ENCODE data around the gene TSPAN5.

The TSPAN5 gene

DNA sequence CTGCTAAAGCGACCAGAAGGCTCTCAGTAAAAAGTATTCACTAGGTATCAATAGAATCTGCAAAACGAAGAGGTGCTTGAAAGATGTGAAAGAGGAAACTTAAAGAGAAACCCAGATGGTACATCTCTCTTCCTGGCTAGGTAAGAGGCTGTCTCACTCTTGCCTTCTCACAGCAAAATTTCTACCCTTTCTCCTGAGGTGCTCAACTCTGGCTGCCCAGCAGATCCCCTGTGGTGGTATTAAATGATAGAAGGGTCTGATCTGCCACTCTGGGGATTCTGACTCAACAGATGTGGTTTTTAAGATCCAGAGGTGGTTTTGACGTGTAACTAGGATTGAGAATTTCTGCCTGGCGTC lies 14.9 kb upstream of the TSPAN5 start:
- no peak for DNase-seq (ENCODE audit: low spot score)

DNA sequence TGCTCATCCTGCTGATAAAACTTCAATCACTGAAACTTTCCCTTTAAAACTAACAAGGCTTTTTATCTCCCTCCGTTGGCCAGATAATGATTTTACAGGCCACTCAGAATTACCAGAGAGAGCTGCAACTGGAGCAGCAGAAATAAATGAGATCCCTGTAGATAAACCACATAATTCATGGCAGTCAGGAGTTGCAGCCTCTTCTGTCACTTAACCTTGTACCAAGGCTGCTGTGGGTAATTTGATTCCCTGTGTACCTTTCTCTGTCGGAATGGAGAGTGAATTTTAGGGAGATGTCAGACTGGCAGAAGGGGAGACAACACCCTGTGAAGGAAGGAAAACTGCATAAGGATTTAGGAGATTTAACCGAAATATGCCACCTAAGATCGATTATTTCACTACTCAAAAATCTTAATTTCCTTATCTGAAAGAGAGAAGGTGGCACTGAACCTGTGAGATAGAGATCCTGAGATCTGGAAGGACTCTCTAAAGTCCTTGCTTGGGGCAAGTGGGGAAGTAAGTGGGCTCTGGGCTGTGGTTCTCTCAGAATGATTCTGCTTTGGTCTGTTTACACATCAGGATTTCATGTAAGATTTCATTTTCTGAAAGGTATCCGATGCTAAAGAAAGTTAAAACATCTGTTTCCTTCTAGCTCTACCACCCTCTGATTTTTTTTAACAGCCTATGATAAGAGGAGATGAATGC lies 14.3 kb upstream of the TSPAN5 start:
- DNase-seq (ENCODE audit: low spot score): no peak

DNA sequence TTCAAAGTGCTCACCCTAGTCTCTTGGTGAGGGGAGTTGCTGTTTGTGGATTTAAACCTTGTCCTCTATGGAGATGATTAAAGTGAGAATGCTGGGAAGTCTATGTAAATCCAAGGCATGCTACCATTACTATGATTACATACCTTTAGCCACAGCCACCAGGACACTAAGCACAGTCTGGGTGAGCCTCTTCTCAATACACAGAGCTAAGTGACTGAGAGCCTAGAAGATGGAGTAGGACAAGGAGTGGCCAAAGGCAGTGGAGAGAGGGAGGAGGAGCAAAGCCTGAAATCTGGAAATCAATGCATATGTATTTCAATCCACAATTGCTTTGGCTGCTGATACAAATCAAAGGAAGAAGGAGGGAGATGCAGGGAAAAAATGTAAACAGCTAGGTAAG lies 12.7 kb upstream of the TSPAN5 start:
- no peak for DNase-seq (ENCODE audit: low spot score)

DNA sequence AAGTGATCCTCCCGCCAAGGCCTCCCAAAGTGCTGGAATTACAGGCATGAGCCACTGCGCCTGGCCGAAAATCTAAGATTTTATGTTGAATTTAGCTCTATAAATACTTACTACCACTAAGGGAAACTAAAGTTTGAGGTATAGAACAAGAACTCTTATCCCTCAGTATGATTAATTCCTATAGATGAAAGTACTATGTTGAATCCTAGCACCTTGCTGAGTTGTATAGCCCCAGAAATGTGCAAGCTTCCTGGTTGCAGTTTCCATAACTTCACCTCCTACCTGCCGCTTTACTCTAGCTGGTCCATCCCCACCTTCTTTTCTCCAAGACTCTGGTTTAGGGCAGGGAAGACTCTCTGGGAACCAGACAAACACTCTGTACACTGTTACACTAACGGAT lies 11.8 kb upstream of the TSPAN5 start:
- DNase-seq (ENCODE audit: low spot score): no peak

DNA sequence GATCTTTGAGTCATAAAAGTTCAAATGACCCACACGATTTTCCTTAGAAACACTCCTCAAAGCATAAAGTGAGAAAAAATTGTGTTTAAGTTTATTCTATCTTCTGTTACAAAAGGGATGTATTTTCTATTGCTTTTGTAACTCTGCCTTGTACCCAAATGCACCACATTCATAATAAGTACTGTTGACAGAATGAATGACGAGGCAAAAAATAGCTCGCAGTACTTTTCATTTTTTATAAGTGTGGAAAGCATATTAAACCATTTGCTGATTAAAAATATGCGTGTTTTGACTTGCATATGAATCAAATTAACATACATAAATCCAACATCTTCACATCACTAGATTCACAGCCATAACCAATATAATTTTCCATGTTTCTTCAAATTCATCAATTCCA lies 11.2 kb upstream of the TSPAN5 start:
- DNase-seq (ENCODE audit: low spot score): no peak

DNA sequence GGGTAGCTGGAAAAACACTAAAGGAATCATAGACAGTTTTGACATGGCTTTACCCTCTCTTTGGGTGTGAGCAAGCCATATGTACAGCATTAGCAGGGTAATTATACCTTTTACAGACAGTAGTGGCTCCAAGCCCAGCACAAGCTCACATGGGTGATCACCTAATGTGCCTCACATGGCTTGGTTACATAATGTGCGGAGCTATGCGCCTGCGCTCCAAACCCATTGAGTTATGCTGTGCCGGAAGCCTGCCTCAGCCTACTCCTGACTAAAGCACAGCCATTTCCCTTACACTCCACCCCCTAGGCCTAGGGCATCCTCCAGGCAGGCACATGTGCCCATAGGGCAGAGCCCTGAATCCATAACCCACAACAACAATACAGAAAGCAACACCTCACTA lies 6.5 kb upstream of the TSPAN5 start:
- DNase-seq (ENCODE audit: low spot score): no peak

DNA sequence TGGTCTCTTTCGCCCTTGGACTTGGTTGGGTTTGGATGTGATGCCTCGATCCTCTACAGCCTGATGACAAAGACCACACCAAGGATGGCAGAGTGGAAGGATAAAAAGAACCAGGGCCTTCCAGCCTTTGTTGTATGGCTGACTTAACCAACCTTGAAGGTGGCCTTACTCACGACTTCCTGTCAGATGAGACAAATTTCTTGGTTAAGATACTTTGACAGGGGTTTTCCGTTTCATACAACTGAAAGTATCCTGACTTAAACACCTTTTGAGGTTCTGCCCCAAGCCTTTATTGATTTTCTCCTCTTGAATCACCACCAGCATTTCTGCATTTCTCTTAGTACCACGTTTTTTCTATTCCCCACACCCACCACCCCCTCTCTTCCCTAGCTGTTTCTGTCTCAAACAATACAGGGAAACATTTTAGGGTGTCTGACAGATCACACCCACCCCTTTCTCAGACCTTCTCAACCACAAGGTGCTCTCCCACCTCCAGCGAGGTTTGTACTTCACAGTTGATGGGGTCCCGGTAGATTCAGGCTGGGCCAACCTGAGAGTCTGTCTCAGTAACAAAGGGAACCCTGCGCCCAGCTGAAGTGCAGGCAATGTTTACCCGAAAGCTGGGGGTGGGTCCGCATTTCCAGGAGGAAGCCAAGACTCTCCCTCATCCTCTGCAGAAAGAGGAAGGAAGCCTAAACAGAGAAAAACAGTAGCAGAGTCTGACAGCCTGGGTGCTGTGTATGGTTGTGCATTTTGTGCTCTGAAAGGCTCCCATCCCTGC lies 5.0 kb upstream of the TSPAN5 start:
- DNase-seq (ENCODE audit: low spot score): no peak

DNA sequence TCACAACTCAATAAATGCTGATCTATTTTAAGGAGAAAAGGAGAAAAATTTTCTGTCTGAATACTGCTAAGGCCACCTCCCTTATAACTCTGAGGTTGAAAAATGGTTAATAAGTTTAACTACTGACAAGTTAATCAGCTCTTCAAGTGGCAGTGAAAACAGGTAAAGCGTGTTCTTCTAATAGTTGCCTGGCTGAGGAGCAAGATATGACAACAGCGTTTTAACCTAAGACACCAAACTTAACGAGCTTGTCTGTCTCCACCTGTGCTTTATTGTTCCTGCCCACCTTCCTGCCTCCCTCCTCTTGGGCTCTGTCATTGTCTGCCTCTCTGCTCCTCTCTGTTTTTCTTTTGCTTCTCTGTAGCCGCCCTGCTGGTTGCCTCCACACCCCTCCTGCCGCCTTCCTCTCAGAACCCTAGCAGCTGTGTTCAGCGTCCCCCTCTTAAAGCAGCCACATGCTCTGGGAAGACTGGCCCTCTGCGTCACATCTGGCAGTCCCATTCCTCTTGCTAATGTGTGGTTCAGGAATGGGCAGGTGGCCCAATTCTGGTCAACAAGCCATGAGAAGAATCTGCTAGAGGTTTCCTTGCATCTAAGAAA lies 4.3 kb upstream of the TSPAN5 start:
- no peak for DNase-seq (ENCODE audit: low spot score)

DNA sequence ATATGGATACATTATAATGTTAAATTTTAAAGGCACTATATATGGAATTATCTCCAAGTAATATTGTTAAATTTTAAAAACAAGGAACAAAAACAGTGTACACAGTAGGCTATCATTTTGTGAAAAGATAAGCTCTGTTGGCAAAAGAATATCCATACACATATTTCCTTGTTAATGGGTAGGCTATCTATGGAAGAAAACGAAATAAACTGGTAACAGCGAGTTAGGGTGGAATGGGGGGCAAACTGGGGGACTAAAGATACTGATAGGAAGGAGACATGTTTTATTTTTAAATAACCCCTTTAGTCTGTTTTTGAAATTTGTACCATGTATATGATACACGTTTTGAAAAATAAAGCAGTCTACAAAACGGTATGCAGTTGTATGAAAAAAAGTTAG lies 3.6 kb upstream of the TSPAN5 start:
- DNase-seq (ENCODE audit: low spot score): no peak

DNA sequence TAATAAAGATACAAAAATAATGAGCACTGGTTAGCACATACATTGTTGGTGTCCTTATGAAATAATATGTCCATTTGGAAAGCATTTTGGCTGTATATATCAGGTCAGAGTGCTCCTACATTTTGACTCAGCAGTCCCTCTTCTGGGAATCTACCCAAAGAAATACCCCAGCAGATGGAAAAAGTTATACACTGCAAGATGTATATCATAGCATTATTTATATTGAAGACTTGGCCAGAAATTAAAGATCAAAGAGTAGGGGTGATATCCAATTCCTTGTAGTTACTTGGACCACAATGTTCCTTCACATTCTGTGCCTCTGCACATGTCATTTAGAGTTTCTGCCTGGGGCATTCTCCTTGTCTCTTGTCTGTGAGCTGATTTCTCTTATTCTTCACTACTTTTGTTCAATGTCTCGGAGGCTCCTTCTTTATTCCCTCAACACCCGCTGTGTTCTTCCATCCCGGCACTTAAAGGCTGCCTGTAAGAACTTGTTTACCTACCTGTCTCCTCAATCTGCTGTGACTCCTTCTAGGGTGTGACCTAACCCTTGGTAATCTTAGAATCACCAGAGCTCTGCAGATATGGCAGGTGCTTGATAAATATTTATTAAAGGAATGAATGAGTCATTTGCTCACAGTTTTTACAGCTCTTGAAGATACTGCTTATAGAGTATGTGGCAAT lies 3.1 kb upstream of the TSPAN5 start:
- no peak for DNase-seq (ENCODE audit: low spot score)

DNA sequence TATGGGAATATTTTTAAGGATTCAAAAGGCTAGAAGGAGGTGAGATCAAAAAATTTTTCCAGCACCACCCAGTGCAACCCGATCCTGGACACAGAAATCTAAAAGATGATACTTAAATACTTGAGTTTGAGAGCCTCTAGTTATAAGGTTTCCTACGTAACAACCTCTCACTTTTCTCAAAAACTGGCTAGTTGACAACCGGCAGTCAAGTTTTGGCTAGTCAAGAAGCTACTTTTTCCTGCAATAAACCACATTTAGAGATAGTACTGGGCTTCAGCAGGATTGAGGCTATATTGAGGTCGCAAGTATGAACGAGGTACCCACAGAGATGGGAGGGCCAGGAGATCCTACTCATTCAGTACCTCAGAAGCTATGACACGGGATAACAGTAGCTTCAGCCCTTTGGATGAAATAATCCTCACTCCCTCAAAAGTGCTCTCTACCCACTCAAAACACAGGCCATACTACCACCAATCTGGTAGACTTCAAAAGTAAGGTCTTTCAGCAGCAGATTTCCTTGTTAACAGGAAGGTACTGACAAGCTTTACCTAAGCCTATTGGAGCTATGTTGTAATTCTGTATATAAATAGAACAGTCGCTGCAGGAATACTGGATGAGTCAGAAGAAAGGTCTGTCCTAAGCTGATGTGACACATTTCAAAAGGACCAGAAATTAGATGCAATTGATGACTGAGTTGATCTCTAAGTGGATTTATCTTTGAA lies 1.5 kb upstream of the TSPAN5 start:
- peak; percentile 86 for DNase-seq (ENCODE audit: low spot score)

DNA sequence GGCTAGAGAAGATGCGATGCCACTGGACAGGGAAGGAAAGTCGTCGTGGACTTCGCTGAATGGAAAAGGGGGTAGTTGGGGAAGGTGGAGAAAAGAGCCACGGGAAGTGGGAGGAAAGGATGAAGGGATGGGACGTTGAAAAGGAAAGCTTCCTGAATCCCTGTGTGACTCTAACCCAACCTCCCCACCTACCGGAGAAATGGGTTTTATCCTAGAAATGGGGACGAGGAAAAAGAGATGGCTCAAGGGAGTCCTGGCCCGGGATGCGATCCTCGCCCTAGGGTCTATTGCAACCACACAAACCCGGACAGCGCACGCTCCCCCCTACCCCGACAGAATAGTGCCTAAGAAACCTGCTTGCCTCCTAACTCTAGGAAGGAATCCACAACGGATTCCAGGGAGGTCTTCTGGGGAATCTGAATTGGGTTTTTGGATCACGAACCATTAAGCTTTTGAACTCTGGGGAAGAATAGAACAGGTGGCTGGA lies 738 bp upstream of the TSPAN5 start:
- DNase-seq (ENCODE audit: low spot score): no peak

DNA sequence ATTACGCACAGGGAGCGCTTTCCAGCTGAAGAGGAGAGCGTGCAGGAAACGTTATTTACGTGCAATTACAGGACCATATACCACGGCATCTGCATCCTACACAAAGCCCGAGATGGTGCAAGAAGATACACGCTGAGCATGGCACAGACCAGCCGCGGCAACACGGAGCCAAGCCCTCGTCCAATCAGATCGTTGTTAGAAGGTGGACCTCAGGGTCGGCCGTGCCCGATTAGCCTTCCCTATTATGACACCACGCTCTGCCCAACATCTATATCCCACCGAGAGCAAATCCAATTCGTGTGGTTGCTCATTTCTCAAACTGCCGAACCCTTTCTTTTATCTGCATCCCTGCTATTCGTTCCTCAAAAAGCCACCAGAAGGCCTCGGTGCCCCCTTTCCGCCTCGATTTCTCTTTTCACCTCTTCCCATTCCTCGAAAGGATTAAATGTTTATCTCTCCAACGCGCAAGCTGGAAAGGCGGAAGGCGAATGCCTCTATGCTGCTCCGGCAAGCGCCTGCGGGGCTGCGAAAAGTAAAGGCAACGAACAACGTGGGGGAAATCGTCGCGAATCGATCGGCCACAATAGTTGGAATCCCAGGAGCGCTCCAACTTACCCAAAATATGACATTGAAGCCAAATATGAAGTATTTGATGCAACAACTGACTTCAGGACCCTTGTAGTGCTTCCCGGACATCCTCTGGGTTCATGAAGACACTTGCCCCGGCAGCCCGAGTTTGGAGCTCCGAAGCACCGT lies 702 bp downstream of the TSPAN5 start:
- DNase-seq (ENCODE audit: low spot score): peak; percentile 73

DNA sequence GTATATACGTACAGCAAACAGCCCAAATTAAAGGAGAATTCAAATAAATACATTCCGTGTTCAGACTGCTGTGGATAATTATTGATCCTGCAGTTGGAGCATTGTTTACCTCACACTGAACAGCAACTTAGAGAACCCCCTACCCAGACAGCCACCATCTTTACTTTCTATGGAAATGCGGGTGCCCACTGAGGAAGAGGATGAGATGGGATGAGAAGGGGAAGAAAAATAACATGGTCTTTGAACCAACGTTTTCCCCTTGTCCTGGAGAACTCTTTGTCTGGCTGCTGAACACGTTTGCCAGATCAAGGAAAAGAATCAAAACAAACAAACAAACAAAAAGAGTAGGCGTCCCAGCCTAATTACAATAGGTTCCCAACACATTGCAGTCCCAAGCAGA lies 1.5 kb downstream of the TSPAN5 start:
- DNase-seq (ENCODE audit: low spot score): no peak

DNA sequence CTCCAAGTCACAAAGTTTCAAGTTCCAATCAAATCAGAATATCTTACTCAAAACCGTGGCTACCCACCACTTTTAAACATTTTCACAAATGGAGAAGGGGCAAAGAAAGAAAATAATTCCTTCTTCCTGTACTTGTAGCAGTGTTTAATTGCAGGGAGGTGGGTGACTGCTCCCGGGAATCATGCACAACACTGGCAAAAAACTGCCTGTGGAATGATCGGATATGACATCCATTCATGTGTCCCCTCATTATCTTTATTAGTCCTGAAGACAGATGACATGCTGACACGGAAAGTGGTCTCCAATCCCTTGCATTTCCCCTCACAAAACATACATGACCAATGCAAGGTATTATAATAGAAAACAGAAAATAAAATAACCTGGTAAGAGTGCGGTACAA lies 2.0 kb downstream of the TSPAN5 start:
- no peak for DNase-seq (ENCODE audit: low spot score)

DNA sequence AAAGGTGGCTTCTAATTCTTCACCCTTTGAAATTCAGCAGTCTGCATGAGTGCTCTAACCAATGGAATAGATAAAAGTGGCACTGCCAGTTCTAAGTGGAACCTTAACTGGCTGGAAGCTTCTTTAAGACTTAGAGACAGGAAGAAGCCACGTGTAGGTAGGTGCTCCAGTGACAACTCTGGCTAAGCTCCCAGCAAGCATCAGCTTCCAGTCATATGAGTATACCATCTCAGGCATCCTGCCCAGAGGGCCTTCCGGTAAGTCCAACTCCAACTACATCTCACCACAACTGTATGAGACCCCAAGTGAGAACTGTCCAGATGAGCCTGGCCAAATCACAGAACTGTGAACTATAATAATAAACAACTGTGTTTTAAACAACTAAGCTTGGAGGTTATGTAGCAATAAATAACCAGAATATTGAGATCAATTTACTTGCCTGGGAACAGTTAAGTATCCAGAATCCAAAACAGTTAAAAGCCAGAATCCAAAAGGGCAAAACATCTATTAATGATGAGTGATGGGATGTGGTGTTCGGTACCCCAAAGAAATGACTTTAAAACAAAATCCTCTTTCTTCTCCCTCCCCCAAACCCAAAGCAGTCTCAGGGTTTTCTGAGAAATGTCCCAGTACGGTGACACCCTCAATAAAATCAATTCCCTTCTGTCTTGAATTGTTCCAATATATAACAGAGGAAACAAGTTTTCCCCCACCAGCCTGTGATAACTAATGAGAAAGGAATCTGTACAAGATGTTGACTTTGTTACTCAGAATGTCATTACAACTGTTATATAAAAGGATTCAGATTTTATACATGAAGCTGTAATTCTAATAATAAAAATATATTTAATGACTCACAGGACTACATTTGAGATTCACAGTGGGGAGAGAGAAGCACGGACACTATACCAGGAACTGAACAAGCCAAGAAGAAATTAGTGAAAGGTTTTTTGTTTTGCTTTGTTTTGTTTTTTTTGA lies 4.2 kb downstream of the TSPAN5 start:
- DNase-seq (ENCODE audit: low spot score): peak; percentile 63

DNA sequence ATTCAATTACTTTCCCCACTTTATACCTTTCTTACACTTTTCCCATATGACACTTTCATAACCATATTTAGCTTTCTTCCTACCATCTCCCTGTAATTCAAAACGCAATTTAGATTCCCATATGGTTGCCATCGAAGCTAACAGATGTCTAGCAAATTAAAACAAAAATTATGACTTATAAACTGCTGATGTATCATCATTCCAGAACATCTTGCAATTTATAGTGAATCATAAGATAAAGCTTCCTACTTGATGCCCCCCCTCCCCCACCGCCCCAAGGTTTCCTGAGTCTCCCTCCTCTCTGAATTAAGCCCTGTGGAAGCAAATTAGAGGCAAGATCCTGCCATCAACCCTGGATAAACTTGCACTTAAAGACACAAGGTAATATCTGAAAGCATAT lies 5.4 kb downstream of the TSPAN5 start:
- DNase-seq (ENCODE audit: low spot score): no peak

DNA sequence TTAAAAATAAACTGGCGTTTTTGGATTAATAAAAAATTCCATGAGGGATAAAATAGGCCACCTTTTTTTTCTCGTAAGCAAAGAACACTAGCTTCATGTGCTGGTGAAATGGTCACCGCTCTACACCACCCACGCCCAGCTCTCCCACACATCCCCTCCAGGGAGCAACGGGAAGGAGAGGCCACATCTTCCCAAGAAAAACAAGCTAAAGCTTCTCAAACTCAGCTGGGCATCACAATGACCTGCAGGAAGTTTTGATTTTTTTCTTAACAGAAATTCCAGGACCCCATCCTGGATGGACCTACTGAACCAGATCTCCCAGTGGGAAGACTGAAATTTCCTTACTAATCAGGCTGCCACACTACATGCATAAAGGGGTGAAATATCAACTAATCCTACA lies 9.8 kb downstream of the TSPAN5 start:
- no peak for DNase-seq (ENCODE audit: low spot score)

DNA sequence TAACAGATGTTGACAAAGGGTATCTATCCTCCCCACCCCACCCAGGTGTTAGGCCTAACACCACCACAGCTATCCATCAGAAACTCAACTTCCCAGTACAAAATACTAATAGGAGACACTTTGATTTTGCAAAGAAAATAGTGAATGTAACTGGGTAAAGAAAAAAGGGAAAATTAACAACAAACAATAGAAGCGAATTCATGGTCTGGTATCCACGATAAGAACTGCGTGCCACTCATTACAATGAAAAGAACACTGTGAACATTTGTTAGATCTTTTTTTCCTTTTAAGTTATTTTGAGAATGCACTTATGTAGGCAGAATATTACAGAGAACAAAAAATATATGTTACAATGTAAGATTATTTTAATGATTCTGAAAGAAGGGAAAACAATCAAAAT lies 12.0 kb downstream of the TSPAN5 start:
- no peak for DNase-seq (ENCODE audit: low spot score)

DNA sequence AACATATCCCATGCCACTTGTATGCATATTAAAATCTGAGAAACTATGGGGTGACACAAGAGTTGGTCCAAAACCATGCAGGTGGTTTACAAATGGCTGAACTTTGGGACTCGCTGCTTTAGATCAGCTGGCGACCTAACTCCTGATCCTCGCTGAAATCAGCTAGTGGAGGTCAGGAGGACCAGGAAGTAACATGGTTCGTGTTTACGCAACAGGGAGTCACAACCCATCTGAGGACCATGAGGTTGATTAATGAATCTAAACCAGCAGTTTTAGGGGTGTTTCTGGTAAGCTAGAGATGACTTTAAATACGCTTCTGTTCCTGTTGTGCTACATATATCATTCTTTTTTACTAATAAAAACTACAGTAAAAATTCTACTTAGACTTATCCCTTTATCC lies 12.9 kb downstream of the TSPAN5 start:
- no peak for DNase-seq (ENCODE audit: low spot score)

Measured in kidney capillary endothelial cell (primary cell).